ENCODE results near the gene HIRIP3.
A peak's percentile ranks its signal among the peaks of the same experiment; 100 is the strongest.
"Not testable (repeated sequence)": the region's sequence is repeated elsewhere in the genome, so short reads cannot be mapped to it uniquely, and the experiment has no call there.

Gene HIRIP3

DNA sequence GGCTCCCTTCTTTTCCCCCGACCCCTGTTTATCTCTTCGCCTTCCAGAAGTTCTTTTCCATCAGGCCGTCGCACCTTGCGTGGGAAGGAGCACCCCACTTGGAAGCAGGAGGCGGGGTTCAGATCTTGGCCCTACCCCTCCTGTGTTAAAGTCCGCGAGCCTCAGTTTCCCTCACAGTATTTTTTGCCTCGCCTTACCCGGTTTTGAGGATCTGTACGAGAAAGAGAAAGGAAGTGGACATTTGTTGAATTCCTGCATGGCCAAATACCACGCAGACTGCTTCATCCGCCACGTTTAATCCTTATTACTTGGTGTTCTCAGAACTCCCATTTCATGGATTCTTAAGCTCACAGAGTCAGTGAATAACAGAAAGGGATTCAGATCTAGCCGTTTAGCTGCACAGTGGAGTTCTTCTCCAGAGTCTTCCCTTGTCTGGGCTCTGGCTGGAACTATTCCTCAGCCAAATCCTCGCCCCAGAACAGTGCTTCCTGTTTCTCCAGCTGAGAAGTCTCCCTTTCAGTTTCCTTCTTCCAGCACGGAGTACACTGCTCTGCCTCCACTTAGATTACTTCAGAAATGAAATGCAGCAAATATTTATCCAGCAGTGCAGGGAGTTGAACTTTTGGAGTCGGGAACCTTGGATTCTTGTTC is 32.9 kb downstream of the HIRIP3 start:
- TF ChIP-seq, protein P1, sequence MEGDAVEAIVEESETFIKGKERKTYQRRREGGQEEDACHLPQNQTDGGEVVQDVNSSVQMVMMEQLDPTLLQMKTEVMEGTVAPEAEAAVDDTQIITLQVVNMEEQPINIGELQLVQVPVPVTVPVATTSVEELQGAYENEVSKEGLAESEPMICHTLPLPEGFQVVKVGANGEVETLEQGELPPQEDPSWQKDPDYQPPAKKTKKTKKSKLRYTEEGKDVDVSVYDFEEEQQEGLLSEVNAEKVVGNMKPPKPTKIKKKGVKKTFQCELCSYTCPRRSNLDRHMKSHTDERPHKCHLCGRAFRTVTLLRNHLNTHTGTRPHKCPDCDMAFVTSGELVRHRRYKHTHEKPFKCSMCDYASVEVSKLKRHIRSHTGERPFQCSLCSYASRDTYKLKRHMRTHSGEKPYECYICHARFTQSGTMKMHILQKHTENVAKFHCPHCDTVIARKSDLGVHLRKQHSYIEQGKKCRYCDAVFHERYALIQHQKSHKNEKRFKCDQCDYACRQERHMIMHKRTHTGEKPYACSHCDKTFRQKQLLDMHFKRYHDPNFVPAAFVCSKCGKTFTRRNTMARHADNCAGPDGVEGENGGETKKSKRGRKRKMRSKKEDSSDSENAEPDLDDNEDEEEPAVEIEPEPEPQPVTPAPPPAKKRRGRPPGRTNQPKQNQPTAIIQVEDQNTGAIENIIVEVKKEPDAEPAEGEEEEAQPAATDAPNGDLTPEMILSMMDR (IDR thresholded peaks at IDR 0.05; ENCODE audit: low read length, missing control alignments), result no peak
- DNase-seq (ENCODE audit: low read depth), result peak; percentile 57
- peak overlapping the region; percentile 71 for H3K4me3 ChIP-seq (replicated peaks; ENCODE audit: low read depth, low read length)

DNA sequence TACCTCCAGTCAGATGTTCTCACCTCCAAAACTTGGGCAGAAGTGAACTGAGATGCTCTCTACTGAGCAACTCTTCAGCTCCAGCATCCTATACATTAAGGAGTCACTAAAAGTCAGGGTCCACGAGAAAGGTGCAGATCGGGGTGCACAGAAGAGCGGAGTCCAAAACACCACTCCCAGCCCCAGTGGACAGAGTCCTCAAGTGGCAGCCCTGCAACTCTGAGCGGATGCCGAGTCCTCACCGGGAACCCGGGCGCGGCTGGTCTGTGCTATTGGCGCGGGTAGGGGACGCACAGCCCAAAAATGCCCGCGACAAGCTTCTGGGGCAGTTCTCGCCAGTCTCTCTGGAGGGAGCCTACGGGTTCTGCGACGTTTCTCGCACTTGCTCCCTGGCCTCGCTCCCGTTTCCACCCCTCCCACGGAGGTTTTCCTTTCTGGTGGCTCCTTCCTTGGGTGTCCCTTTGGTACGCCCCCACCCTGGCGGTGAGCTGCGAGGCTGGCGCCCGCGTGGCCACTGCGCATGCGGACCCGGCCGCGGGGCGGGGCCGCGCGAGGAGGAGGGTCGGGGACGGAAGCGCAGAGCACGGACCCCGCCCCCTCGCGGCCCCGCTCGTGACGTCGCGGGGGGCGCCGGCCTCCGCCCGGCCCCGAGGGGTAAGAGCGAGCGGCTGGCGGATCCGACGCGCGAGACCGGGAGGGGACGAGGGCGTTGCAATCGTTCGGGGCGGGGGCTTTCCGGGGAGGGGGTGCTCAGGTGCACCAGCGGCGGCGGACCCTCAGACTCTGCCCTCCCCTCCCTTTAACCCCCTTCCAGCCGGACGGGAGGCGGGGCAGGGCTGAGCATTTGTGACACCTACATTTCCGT is 33.7 kb downstream of the HIRIP3 start, which contains the start of gene TMEM219:
Gene TMEM219 (plus strand): TSS at position 601 of the 865 bp plus-strand sequence. CDS start 1,065 bp downstream, outside the sequence.
- peak; percentile 86 for DNase-seq (ENCODE audit: low read depth)
- peak within 1 kb of the TSS; percentile 71 for H3K4me3 ChIP-seq (replicated peaks; ENCODE audit: low read depth, low read length)
- TF ChIP-seq, protein P1 (IDR thresholded peaks at IDR 0.05; ENCODE audit: low read length, missing control alignments), result peak; percentile 31

DNA sequence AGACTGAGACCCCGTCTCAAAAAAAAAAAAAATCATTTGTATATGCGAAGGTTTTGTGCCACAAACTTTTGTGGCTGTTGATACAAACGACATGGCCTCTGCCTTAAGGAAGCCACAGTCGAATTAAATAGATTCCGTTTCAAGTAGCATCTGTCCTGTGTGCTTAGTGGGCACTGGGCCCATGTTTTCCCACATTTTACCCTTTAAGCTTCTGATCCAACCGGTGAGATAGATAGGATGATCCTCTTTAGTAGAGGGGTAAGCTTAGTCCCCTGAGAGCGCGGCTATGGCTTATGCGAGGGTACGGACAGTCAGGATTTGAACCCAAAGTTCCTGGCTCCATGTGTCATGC is 34.3 kb downstream of the HIRIP3 start:
- peak overlapping the region; percentile 71 for H3K4me3 ChIP-seq (replicated peaks; ENCODE audit: low read depth, low read length)
- TF ChIP-seq, protein P1 (IDR thresholded peaks at IDR 0.05; ENCODE audit: low read length, missing control alignments), result no peak
- no peak for DNase-seq (ENCODE audit: low read depth)

DNA sequence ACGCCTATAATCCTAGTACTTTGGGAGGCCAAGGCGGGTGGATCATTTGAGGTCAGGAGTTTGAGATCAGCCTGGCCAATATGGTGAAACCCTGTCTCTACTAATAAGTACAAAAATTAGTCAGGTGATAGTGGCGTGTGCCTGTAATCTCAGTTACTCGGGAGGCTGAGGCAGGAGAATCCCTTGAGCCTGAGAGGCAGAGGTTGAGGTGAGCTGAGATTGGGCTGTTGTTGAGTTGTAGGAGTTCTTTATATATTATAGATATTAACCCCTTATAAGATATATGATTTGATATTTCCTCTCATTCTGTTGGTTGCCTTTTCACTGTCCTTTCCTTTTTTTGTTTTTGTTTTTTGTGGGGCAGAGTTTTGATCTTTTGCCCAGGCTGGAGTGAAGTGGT is 35.6 kb downstream of the HIRIP3 start:
- DNase-seq (ENCODE audit: low read depth); H3K4me3 ChIP-seq (replicated peaks; ENCODE audit: low read depth, low read length): not testable (repeated sequence)

DNA sequence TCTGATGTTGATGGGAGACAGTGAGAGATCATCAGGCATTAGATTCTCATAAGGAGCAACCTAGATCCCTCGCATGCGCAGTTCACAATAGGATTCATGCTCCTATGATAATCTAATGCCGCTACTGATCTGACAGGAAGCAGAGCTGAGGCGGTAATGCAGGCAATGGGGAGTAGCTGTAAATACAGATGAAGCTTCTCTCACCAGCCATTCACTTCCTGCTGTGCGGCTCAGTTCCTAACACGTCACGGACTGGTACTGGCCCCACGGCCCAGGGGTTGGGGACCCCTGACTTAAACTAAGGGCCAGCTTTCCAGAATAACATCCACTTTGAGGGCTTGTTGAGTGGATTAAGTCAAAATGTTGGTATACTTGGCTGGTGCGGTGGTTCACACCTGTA is 36.1 kb downstream of the HIRIP3 start:
- H3K4me3 ChIP-seq (replicated peaks; ENCODE audit: low read depth, low read length), result no peak overlapping the region
- no peak for DNase-seq (ENCODE audit: low read depth)
- TF ChIP-seq, protein P1 (IDR thresholded peaks at IDR 0.05; ENCODE audit: low read length, missing control alignments), result no peak

DNA sequence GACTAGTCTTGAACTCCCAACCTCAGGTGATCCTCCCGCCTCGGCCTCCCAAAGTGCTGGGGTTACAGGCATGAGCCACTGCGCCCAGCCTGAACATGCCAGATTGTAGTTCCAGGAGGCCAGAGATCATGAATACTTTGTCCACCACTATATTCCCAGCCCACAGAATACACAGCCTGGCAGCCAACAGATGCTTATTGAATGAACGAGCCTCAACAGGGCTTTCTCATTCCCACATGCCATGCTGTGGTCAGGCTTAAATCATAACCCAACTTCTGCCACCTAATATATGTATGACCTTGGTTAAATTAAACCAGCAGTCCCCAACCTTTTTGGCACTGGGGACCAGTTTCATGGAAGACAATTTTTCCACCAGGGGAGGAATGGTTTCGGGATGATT is 36.7 kb downstream of the HIRIP3 start:
- no peak overlapping the region for H3K4me3 ChIP-seq (replicated peaks; ENCODE audit: low read depth, low read length)
- TF ChIP-seq, protein P1 (IDR thresholded peaks at IDR 0.05; ENCODE audit: low read length, missing control alignments), result no peak
- no peak for DNase-seq (ENCODE audit: low read depth)

DNA sequence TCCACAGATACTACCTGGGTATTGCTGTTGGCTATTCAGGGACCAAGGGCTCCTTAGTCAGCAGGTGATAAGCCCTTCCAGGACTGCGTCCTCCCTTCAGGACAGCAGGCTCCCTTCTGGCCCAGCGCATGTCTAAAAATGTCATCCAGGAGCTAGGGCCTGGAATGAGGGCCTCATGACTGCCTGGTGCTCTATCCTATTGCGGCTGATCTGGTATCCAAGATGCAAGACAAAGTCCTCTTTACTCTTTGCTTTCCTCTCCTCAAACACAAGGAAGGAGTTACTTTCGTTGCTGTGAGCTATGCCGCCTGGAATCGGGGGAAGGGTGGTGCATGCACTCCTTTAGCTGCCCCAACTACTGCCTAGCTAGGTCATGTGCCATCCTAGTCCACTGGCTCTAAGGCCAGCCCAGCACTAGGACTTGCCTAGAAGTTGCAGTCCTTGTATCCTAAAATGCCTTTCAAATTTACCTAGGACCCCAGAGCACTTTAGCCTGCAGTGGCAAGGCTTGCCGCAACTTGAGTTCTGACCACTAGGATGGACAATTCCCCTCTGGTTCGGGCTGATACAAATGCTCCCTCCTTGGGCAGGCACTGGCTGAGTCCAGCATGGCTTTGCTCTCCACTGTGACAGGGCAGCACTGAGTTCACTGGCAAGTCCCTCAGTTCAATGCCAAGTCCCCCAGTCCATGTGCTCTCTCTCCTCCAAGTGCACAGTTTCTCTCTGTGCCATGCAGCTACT is 43.6 kb downstream of the HIRIP3 start:
- TF ChIP-seq, protein P1 (IDR thresholded peaks at IDR 0.05; ENCODE audit: low read length, missing control alignments), result no peak
- no peak for DNase-seq (ENCODE audit: low read depth)
- no peak overlapping the region for H3K4me3 ChIP-seq (replicated peaks; ENCODE audit: low read depth, low read length)
